Panc1 (cell line): Measurements from ENCODE around the gene USH1G.

ENCODE experiments used
- POLR2AphosphoS5 ChIP-seq: IDR thresholded peaks from 2 replicates; pipeline ENCODE4 v1.6.1; 2012; ENCODE audit warnings: mild to moderate bottlenecking, low read depth, low read length, moderate library complexity
- SIN3A ChIP-seq: IDR thresholded peaks from 2 replicates; pipeline ENCODE4 v1.6.1; 2012; ENCODE audit warnings: low read depth, mild to moderate bottlenecking, low read length, moderate library complexity, borderline replicate concordance; ENCODE audit not compliant: insufficient read depth
- TCF7L2 ChIP-seq: IDR thresholded peaks from 2 replicates; pipeline ENCODE4 v1.6.1; 2011; ENCODE audit warnings: mild to moderate bottlenecking, low read depth, low read length, inconsistent platforms
- TF ChIP-seq, protein P1 (sequence below): fragments of 450-650 bp; IDR thresholded peaks from 2 replicates; pipeline ENCODE4 v1.5.1; 2017; ENCODE audit warnings: mild to moderate bottlenecking
- TF ChIP-seq, protein P2 (sequence below), 2 experiments: IDR thresholded peaks; 2 replicates each; pipeline ENCODE4 v1.6.1; 2011 to 2012; ENCODE audit warnings: low read depth in 2 of 2, control low read depth in 1 of 2, low read length in 1 of 2, mild to moderate bottlenecking in 1 of 2, moderate library complexity in 1 of 2; ENCODE audit not compliant: insufficient read depth in 1 of 2

DNA sequence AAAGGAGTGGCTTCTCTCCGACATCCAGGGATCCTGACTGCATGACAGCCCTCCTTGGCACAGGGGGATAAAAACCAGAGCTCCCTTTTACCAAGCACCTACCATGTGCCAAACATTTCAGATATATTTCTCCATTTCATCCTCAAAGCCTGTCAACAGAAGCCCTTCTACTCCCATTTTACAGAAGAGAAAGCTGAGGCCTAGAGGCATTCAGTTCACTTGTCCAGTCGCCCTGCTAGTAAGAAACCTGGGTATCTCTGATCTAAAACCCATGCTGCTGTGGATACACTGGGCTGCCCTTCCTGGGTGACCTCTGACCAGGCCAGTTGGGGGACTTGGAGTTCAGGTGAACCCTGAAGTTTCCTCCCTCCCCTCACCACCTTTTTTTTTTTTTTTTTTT is 44.4 kb downstream of the USH1G start:
- TF ChIP-seq, protein P1, sequence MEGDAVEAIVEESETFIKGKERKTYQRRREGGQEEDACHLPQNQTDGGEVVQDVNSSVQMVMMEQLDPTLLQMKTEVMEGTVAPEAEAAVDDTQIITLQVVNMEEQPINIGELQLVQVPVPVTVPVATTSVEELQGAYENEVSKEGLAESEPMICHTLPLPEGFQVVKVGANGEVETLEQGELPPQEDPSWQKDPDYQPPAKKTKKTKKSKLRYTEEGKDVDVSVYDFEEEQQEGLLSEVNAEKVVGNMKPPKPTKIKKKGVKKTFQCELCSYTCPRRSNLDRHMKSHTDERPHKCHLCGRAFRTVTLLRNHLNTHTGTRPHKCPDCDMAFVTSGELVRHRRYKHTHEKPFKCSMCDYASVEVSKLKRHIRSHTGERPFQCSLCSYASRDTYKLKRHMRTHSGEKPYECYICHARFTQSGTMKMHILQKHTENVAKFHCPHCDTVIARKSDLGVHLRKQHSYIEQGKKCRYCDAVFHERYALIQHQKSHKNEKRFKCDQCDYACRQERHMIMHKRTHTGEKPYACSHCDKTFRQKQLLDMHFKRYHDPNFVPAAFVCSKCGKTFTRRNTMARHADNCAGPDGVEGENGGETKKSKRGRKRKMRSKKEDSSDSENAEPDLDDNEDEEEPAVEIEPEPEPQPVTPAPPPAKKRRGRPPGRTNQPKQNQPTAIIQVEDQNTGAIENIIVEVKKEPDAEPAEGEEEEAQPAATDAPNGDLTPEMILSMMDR = no peak
- TF ChIP-seq, protein P2, sequence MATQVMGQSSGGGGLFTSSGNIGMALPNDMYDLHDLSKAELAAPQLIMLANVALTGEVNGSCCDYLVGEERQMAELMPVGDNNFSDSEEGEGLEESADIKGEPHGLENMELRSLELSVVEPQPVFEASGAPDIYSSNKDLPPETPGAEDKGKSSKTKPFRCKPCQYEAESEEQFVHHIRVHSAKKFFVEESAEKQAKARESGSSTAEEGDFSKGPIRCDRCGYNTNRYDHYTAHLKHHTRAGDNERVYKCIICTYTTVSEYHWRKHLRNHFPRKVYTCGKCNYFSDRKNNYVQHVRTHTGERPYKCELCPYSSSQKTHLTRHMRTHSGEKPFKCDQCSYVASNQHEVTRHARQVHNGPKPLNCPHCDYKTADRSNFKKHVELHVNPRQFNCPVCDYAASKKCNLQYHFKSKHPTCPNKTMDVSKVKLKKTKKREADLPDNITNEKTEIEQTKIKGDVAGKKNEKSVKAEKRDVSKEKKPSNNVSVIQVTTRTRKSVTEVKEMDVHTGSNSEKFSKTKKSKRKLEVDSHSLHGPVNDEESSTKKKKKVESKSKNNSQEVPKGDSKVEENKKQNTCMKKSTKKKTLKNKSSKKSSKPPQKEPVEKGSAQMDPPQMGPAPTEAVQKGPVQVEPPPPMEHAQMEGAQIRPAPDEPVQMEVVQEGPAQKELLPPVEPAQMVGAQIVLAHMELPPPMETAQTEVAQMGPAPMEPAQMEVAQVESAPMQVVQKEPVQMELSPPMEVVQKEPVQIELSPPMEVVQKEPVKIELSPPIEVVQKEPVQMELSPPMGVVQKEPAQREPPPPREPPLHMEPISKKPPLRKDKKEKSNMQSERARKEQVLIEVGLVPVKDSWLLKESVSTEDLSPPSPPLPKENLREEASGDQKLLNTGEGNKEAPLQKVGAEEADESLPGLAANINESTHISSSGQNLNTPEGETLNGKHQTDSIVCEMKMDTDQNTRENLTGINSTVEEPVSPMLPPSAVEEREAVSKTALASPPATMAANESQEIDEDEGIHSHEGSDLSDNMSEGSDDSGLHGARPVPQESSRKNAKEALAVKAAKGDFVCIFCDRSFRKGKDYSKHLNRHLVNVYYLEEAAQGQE (IDR thresholded peaks at IDR 0.05; ENCODE audit: insufficient read depth in 1 of 2, low read depth in 2 of 2, low read length in 1 of 2) = no peak
- no peak for TF ChIP-seq SIN3A
- TF ChIP-seq POLR2AphosphoS5 = no peak
- TF ChIP-seq TCF7L2 = no peak
